ENCODE data around the gene UROC1. TPM values are rescaled to one million over a fixed set of nuclear protein-coding genes. Genes with fewer than 3 reads are reported as not detected.

Gene UROC1
- total and polyA plus RNA-seq, 2 of the 13 experiments (the other 11 are each of a cell fraction or from before 2014, with no cell fraction given): 0.71 to 1.3 TPM

- TF ChIP-seq BCL6 (CRISPR knock-in tag; IDR thresholded peaks at IDR 0.05): no peak
- TF ChIP-seq PHF21A (CRISPR knock-in tag; IDR thresholded peaks at IDR 0.05): peak; percentile 55; the same call in 1 of the 2 replicates
- peak; percentile 54; the same call in 1 of the 2 replicates for TF ChIP-seq IRF9 (CRISPR knock-in tag; IDR thresholded peaks at IDR 0.05; ENCODE audit: borderline replicate concordance)
- no peak for TF ChIP-seq ISX (CRISPR knock-in tag; conservative IDR thresholded peaks at IDR 0.05)
- TF ChIP-seq ZNF83 (CRISPR knock-in tag; IDR thresholded peaks at IDR 0.05; ENCODE audit: borderline replicate concordance): no peak
- 0 out of 2 replicates have a peak, but pooled peaks have one; percentile 2 for TF ChIP-seq DZIP1 (CRISPR knock-in tag; IDR thresholded peaks at IDR 0.05)
- peak; percentile 23; the same call in 1 of the 2 replicates for TF ChIP-seq UBTF (CRISPR knock-in tag; IDR thresholded peaks at IDR 0.05)
- TF ChIP-seq ZNF234 (CRISPR knock-in tag; conservative IDR thresholded peaks at IDR 0.05): 0 out of 2 replicates have a peak, but pooled peaks have one; percentile 1
- no peak for TF ChIP-seq FLYWCH1 (CRISPR knock-in tag; IDR thresholded peaks at IDR 0.05)
- TF ChIP-seq ZNF572 (CRISPR knock-in tag; IDR thresholded peaks at IDR 0.05): peak; percentile 77; the same call in 1 of the 2 replicates
- no peak for TF ChIP-seq LCORL (IDR thresholded peaks at IDR 0.05)
- peak; percentile 17; the same call in 1 of the 2 replicates for TF ChIP-seq LCORL (CRISPR knock-in tag; IDR thresholded peaks at IDR 0.05)
- no peak for TF ChIP-seq CBX2 (IDR thresholded peaks at IDR 0.05; ENCODE audit: low read depth, low read length)
- 0 out of 2 replicates have a peak, but pooled peaks have one; percentile 69 for TF ChIP-seq CBX2 (CRISPR knock-in tag; IDR thresholded peaks at IDR 0.05; ENCODE audit: low read depth)
- no peak for TF ChIP-seq AFF4 (CRISPR knock-in tag; IDR thresholded peaks at IDR 0.05)
- TF ChIP-seq MTA1 (CRISPR knock-in tag; IDR thresholded peaks at IDR 0.05; ENCODE audit: borderline replicate concordance): peak; percentile 90; the same call in 1 of the 2 replicates
- peak; percentile 50; the same call in 1 of the 2 replicates for TF ChIP-seq SALL1 (CRISPR knock-in tag; IDR thresholded peaks at IDR 0.05)
- TF ChIP-seq ZNF264 (CRISPR knock-in tag; IDR thresholded peaks at IDR 0.05): no peak; the same call in 1 of the 2 replicates
- TF ChIP-seq NCOR1 (IDR thresholded peaks at IDR 0.05; ENCODE audit: borderline replicate concordance, low read length): 0 out of 2 replicates have a peak, but pooled peaks have one; percentile 46
Observed at GRCh38 chr3:126517291-126517951, at the start of gene UROC1 (continued).
